HEK293T (cell line): ENCODE data around the gene UTP20.

ENCODE experiments used
- CTCF ChIA-PET: fragments of 350-600 bp; formaldehyde crosslinking; extraction: SDS; loops from one replicate; lab custom pipeline; 2021; ENCODE audit warnings: antibody characterized with exemption, inconsistent platforms; lab: Yijun Ruan, JAX
- POLR2A ChIA-PET: fragments of 350-600 bp; formaldehyde crosslinking; extraction: SDS; loops from one replicate; lab custom pipeline; 2020; ENCODE audit warnings: antibody characterized with exemption, inconsistent platforms; lab: Yijun Ruan, JAX
- DNase-seq: peaks from one replicate; pipeline ENCODE4 v3.0.0; 2012; ENCODE audit warnings: mixed read lengths; ENCODE audit errors: extremely low spot score
- ARNT ChIP-seq: fragments of 450-650 bp; IDR thresholded peaks from 2 replicates; pipeline ENCODE4 v1.6.1; 2017; ENCODE audit warnings: mild to moderate bottlenecking
- BHLHE40 ChIP-seq: fragments of 450-650 bp; IDR thresholded peaks from 2 replicates; pipeline ENCODE4 v1.6.1; 2016; ENCODE audit warnings: mild to moderate bottlenecking, moderate library complexity, borderline replicate concordance
- CTBP1 ChIP-seq: fragments of 450-650 bp; IDR thresholded peaks from 2 replicates; pipeline ENCODE4 v1.6.1; 2016; ENCODE audit warnings: borderline replicate concordance
- ELF4 ChIP-seq: fragments of 450-650 bp; IDR thresholded peaks from 2 replicates; pipeline ENCODE4 v1.6.1; 2017; ENCODE audit warnings: antibody characterized with exemption
- FOXA1 ChIP-seq: fragments of 450-650 bp; IDR thresholded peaks from 2 replicates; pipeline ENCODE4 v1.6.1; 2016; ENCODE audit warnings: mild to moderate bottlenecking
- FOXK2 ChIP-seq: fragments of 450-650 bp; IDR thresholded peaks from 2 replicates; pipeline ENCODE4 v1.6.1; 2016; ENCODE audit warnings: mild to moderate bottlenecking
- FOXM1 ChIP-seq: fragments of 450-650 bp; IDR thresholded peaks from 2 replicates; pipeline ENCODE4 v1.6.1; 2017; ENCODE audit warnings: mild to moderate bottlenecking, borderline replicate concordance
- HDGF ChIP-seq: fragments of 450-650 bp; IDR thresholded peaks from 2 replicates; pipeline ENCODE4 v1.6.1; 2017; ENCODE audit warnings: antibody characterized with exemption, borderline replicate concordance
- L3MBTL2 ChIP-seq: fragments of 450-650 bp; conservative IDR thresholded peaks from 2 replicates; pipeline ENCODE4 v1.6.1; 2016; ENCODE audit warnings: mild to moderate bottlenecking
- LEF1 ChIP-seq: fragments of 450-650 bp; IDR thresholded peaks from 2 replicates; pipeline ENCODE4 v1.6.1; 2017; ENCODE audit warnings: mild to moderate bottlenecking, borderline replicate concordance
- NFRKB ChIP-seq: fragments of 450-650 bp; IDR thresholded peaks from 2 replicates; pipeline ENCODE4 v1.6.1; 2016; ENCODE audit warnings: mild to moderate bottlenecking, moderate library complexity
- SP1 ChIP-seq: fragments of 450-650 bp; IDR thresholded peaks from 2 replicates; pipeline ENCODE4 v1.6.1; 2017
- SUZ12 ChIP-seq: fragments of 450-650 bp; IDR thresholded peaks from 2 replicates; pipeline ENCODE4 v1.6.1; 2016; ENCODE audit warnings: mild to moderate bottlenecking
- TARDBP ChIP-seq: fragments of 450-650 bp; IDR thresholded peaks from 2 replicates; pipeline ENCODE4 v1.6.1; 2016
- ZNF384 ChIP-seq: fragments of 450-650 bp; IDR thresholded peaks from 2 replicates; pipeline ENCODE4 v1.6.1; 2016
- TF ChIP-seq, protein P1 (sequence below): fragments of 450-650 bp; IDR thresholded peaks from 2 replicates; pipeline ENCODE4 v1.6.1; 2016

UTP20 gene

DNA sequence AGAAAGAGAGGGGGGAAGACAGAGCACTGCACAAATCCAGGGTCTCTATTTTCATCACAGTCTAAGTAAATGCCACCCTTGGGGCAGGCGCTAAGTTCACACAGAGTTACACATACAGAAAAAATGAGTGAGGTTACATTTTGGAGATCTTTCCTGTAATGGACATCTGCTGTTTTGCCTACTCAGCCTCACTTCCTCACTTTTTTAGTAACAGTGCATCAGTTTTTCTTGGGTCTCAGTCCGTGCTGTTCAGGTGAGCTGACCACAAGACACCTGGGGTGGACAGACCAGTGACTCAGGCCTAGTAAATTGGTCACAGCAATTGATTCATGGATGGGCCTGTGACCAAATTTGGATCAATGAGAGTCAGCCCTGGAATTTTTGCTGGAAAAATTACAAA, 36.3 kb upstream of the UTP20 start:
- DNase-seq = no peak
- TF ChIP-seq ARNT = no peak
- no peak for TF ChIP-seq SP1
- no peak for TF ChIP-seq ZNF384
- no peak for TF ChIP-seq CTBP1
- no peak for TF ChIP-seq FOXM1
- TF ChIP-seq L3MBTL2 = no peak
- no peak for TF ChIP-seq TARDBP
- TF ChIP-seq BHLHE40 = no peak
- TF ChIP-seq LEF1 = no peak
- TF ChIP-seq SUZ12 = no peak
- TF ChIP-seq, protein P1, sequence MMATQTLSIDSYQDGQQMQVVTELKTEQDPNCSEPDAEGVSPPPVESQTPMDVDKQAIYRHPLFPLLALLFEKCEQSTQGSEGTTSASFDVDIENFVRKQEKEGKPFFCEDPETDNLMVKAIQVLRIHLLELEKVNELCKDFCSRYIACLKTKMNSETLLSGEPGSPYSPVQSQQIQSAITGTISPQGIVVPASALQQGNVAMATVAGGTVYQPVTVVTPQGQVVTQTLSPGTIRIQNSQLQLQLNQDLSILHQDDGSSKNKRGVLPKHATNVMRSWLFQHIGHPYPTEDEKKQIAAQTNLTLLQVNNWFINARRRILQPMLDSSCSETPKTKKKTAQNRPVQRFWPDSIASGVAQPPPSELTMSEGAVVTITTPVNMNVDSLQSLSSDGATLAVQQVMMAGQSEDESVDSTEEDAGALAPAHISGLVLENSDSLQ = no peak
- POLR2A ChIA-PET = no interaction called here
- CTCF ChIA-PET = no interaction called here

DNA sequence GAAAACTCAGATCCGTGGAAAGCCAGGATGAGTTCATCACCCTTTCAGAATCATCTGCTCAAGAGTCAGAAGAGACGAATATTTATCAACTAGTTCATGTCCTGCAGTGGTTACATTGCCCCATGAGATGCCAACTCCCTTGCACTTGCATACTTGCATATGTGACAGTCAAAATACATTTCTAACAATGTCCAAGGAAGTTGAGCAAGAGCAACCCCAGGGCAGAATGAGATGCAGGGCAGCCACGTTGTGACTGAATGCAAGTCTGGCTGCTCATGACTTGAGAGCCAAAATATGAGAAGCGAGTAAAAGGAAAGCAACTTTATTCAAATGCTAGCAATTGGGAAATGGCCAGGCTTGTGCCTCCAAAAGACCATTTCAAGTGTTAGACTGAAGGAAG, 23.6 kb upstream of the UTP20 start:
- DNase-seq = no peak
- CTCF ChIA-PET = no interaction called here
- POLR2A ChIA-PET = no interaction called here
- no peak for TF ChIP-seq NFRKB
- no peak for TF ChIP-seq SP1
- TF ChIP-seq ARNT = no peak
- TF ChIP-seq CTBP1 = no peak
- no peak for TF ChIP-seq L3MBTL2
- TF ChIP-seq BHLHE40 = no peak
- no peak for TF ChIP-seq TARDBP
- no peak for TF ChIP-seq FOXK2
- TF ChIP-seq SUZ12 = no peak
- no peak for TF ChIP-seq ELF4
- TF ChIP-seq ZNF384 = no peak
- TF ChIP-seq, protein P1 = no peak
- no peak for TF ChIP-seq FOXA1
- TF ChIP-seq HDGF = no peak
- TF ChIP-seq LEF1 = no peak

DNA sequence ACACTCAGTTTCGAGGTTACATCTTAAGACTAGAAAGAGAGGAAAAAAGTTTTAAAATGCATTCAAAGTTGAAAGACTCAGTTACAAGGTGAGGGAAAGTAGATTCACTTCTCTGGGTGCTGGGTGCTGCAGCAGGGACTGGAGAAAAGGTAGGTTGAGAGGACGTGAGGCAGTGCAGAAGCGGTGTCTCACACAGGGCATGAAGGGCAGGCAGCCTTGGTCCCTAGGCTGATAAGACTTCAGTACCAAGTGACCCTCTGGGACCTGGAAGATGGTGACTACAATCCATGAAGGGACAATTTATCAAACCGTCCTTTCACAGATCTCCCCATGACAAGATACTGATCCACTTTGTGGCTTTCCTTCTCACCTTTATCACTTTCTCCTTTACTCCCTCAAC, 22.5 kb upstream of the UTP20 start:
- no peak for DNase-seq
- ChIA-PET POLR2A (no interaction called here), CTCF (no interaction called here)
- no peak for TF ChIP-seq HDGF
- TF ChIP-seq, protein P1 = no peak
- no peak for TF ChIP-seq BHLHE40
- no peak for TF ChIP-seq NFRKB
- no peak for TF ChIP-seq LEF1

DNA sequence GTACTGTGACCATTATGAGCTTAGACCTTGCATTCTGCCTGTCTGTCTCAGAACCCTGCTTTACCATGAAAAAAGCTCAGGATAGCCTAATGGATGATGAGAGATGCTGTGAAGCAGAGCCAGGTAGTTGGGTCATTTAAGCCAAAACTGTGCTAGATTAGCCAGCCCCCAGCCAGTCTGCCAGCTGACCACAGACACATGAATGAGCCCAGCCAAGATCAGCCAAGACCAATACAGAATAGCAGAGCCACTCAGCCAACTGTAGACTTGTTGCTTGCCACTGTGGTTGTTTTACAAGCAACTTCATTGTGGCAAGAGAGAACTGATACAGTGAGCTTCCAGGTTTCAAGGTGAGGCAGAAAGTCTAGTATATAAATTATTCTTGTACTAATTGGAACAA, 12.8 kb upstream of the UTP20 start:
- DNase-seq = no peak
- CTCF ChIA-PET = no interaction called here
- POLR2A ChIA-PET = no interaction called here
- TF ChIP-seq SP1 (no peak), ARNT (no peak), FOXK2 (no peak), CTBP1 (no peak), SUZ12 (no peak), LEF1 (no peak), ZNF384 (no peak), ELF4 (no peak), TARDBP (no peak)
- TF ChIP-seq, protein P1 = no peak

GRCh38 chr12:101276433-101276832, 3.5 kb upstream of the UTP20 start:
- TF ChIP-seq, protein P1 = no peak
- ChIA-PET POLR2A (no interaction called here), CTCF (no interaction called here)
- no peak for DNase-seq

- ChIA-PET POLR2A (no interaction called here), CTCF (no interaction called here)
- no peak for DNase-seq
- TF ChIP-seq FOXA1 = no peak
- TF ChIP-seq FOXK2 = no peak
- no peak for TF ChIP-seq SUZ12
- TF ChIP-seq HDGF = no peak
- TF ChIP-seq LEF1 = no peak
- no peak for TF ChIP-seq BHLHE40
- no peak for TF ChIP-seq L3MBTL2
- TF ChIP-seq ELF4 = no peak
- no peak for TF ChIP-seq FOXM1
- TF ChIP-seq, protein P1 = no peak
- no peak for TF ChIP-seq ZNF384
- no peak for TF ChIP-seq NFRKB
- TF ChIP-seq SP1 = no peak
- no peak for TF ChIP-seq CTBP1
- no peak for TF ChIP-seq ARNT
- no peak for TF ChIP-seq TARDBP
These were observed 2.5 kb upstream of the UTP20 start for GRCh38 chr12:101277443-101277842.
